Mesothelial cell of epicardium (in vitro differentiated cells): ENCODE data around the gene CD80. TPM values are rescaled to one million over a fixed set of nuclear protein-coding genes. Genes with fewer than 3 reads are reported as not detected.

ENCODE experiments used
- DNase-seq, 2 experiments: peaks; one replicate each; pipeline ENCODE4 v3.0.0; 2021; ENCODE audit warnings: low spot score in 2 of 2; ENCODE audit not compliant: unreplicated experiment in 2 of 2
- H3K27ac Mint-ChIP-seq: 2 replicates; pipeline ENCODE4 v1.8.0; 2021; ENCODE audit warnings: mixed read lengths
- H3K27me3 Mint-ChIP-seq: 2 replicates; pipeline ENCODE4 v1.8.0; 2021; ENCODE audit warnings: low read depth, mixed read lengths
- H3K36me3 Mint-ChIP-seq: 2 replicates; pipeline ENCODE4 v1.8.0; 2021; ENCODE audit warnings: mixed read lengths
- H3K4me1 Mint-ChIP-seq: 2 replicates; pipeline ENCODE4 v1.8.0; 2021; ENCODE audit warnings: mixed read lengths
- H3K4me3 Mint-ChIP-seq: 2 replicates; pipeline ENCODE4 v1.8.0; 2021; ENCODE audit warnings: mild to moderate bottlenecking, moderate library complexity, mixed read lengths
- H3K9me3 Mint-ChIP-seq: 2 replicates; pipeline ENCODE4 v1.8.0; 2021; ENCODE audit warnings: mixed read lengths
- total RNA-seq: library from RNA; stranded (reverse); gene quantifications from 3 replicates; pipeline ENCODE4 v1.2.1, GENCODE V29; 2021
- TF ChIP-seq, protein P1 (sequence below): fragments of 200-600 bp; sonication (generic); IDR thresholded peaks from one replicate; pipeline ENCODE4 v1.5.0; 2021; ENCODE audit warnings: antibody characterized with exemption; ENCODE audit not compliant: unreplicated experiment

CD80 gene
- total RNA-seq, 1 donor from 2014 or later = not detected

DNA sequence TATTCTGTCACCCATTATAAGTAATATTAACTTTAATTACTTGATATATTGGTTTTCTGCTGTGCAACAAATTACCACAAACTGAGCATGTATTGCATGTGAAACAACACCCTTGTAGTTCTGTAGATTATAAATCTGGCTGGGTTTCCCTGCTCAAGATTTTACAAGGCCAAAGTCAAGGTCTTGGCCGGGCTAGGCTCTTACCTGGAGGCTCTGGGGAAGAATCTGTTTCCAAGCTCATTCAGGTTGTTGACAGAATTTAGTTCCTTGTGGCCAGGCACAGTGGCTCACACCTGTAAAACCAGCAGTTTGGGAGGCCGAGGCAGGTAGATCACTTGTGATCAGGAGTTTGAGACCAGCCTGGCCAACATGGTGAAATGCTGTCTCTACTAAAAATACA lies 44.8 kb downstream of the CD80 start:
- Mint-ChIP-seq H3K4me1 (no peaks in the 10 kb centered on the region), H3K36me3 (peaks cover 52% of the 10 kb centered on the region), H3K27ac (no peak overlapping the region), H3K4me3 (no peak overlapping the region), H3K27me3 (no peaks in the 10 kb centered on the region), H3K9me3 (peaks cover 14% of the 10 kb centered on the region)
- no peak for DNase-seq
- TF ChIP-seq, protein P1, sequence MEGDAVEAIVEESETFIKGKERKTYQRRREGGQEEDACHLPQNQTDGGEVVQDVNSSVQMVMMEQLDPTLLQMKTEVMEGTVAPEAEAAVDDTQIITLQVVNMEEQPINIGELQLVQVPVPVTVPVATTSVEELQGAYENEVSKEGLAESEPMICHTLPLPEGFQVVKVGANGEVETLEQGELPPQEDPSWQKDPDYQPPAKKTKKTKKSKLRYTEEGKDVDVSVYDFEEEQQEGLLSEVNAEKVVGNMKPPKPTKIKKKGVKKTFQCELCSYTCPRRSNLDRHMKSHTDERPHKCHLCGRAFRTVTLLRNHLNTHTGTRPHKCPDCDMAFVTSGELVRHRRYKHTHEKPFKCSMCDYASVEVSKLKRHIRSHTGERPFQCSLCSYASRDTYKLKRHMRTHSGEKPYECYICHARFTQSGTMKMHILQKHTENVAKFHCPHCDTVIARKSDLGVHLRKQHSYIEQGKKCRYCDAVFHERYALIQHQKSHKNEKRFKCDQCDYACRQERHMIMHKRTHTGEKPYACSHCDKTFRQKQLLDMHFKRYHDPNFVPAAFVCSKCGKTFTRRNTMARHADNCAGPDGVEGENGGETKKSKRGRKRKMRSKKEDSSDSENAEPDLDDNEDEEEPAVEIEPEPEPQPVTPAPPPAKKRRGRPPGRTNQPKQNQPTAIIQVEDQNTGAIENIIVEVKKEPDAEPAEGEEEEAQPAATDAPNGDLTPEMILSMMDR = no peak

DNA sequence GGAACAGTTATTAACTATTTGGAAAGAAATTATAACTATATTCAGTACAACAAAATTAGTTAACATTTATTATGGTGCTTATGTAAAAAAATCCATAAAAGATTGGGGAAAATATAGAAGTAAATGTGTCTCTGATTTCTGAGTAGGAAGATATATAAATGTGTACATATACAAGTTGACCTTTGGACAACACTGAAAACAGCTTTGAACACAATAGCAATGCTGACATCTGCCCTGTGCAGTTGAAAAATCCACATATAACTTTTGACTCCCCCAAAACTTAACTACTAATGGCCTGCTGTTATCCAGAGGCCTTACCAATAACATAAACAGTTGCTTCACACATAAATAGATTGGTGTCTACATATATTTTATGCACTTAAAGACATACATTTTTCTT lies 48.7 kb downstream of the CD80 start:
- no peaks in the 10 kb centered on the region for H3K9me3 Mint-ChIP-seq
- peaks cover 40% of the 10 kb centered on the region for H3K36me3 Mint-ChIP-seq
- DNase-seq = no peak
- no peaks in the 10 kb centered on the region for H3K4me1 Mint-ChIP-seq
- TF ChIP-seq, protein P1 = no peak
- no peaks in the 10 kb centered on the region for H3K27me3 Mint-ChIP-seq
- H3K27ac Mint-ChIP-seq = no peak overlapping the region
- H3K4me3 Mint-ChIP-seq = no peak overlapping the region

DNA sequence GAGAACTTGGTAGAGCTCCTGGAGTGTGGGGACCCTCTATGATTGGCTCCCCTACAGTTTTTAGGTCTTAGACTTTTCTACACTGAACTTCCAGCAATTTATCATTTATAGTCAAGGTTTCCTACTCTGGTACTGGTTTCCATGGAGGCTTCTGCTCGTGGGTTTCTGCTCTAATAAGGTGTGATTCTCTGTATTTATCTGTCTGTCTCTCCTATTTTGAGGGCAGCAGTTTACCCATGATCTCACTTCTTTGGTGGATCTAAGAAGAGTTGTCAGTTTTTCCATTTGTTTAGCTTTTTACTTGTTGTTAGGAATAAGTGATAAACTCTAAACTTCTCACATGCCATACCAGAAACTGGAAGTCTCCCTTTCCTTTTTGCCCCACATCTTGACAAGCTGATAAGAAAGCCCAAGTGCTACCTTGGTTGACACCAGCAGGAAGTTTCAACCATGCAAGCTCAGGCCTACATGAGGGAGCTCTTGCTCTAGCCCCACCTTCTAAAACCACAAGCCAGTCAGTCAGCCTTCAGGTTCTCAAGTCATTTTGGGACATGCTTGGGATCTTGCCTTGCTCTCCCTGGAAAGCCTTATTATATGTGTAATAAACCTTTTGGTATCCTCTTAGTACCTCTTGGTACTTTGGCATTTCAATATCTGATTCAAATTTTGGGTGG lies 51.1 kb downstream of the CD80 start:
- no peak for DNase-seq
- H3K36me3 Mint-ChIP-seq = peaks cover 35% of the 10 kb centered on the region
- no peaks in the 10 kb centered on the region for H3K4me1 Mint-ChIP-seq
- no peak overlapping the region for H3K4me3 Mint-ChIP-seq
- H3K27me3 Mint-ChIP-seq = no peaks in the 10 kb centered on the region
- H3K27ac Mint-ChIP-seq = no peak overlapping the region
- H3K9me3 Mint-ChIP-seq = no peaks in the 10 kb centered on the region
- TF ChIP-seq, protein P1 = no peak

DNA sequence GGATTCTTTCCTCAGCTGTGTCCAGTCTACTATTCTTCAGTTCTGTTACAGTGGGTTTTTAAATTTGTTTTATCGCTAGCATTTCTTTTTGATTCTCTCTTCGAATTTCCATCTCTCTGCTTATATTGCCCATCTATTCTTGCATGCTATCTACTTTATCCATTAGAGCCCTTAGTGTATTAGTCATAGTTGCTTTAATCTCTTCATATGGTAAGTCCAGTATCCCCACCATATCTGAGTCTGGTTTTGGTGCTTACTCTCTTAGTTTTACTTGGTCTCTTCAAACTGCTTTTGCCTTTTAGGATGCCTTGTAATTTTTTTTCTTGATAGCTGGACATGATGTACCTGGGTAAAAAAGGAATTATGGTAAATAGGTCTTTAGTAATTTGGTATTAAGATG lies 52.0 kb downstream of the CD80 start:
- no peaks in the 10 kb centered on the region for H3K9me3 Mint-ChIP-seq
- H3K27me3 Mint-ChIP-seq = no peaks in the 10 kb centered on the region
- TF ChIP-seq, protein P1 = no peak
- peaks cover 31% of the 10 kb centered on the region for H3K36me3 Mint-ChIP-seq
- no peaks in the 10 kb centered on the region for H3K4me1 Mint-ChIP-seq
- H3K4me3 Mint-ChIP-seq = no peak overlapping the region
- no peak for DNase-seq
- no peak overlapping the region for H3K27ac Mint-ChIP-seq

DNA sequence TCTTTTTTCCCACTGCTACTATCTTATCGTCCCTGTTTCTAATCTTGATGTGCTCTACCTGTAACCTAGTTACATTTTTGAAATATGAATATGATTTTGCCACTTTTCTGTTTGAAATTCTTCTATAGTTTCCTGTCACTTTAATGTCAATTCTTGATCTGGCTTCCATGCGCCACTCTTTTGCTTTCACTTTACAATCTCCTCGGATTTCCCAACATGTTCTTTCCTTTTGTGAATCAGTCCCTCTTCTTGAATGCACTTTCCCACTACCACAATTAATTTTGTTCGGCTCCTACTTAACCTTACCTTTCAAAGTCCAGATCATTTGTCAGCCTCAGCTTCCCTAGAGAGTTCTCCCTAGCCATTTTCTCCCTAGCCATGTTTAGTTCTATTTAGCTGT lies 52.8 kb downstream of the CD80 start:
- H3K4me1 Mint-ChIP-seq = peaks cover 1% of the 10 kb centered on the region
- H3K4me3 Mint-ChIP-seq = no peak overlapping the region
- no peaks in the 10 kb centered on the region for H3K9me3 Mint-ChIP-seq
- H3K27ac Mint-ChIP-seq = no peak overlapping the region
- H3K36me3 Mint-ChIP-seq = peaks cover 31% of the 10 kb centered on the region
- TF ChIP-seq, protein P1 = no peak
- H3K27me3 Mint-ChIP-seq = no peaks in the 10 kb centered on the region
- DNase-seq = no peak
